HEK293T (cell line): ENCODE measurements around the gene SERPINB6.
"Not testable (repeated sequence)": the region's sequence is repeated elsewhere in the genome, so short reads cannot be mapped to it uniquely, and the experiment has no call there.

ENCODE experiments used
- CTCF ChIA-PET: fragments of 350-600 bp; formaldehyde crosslinking; extraction: SDS; loops from one replicate; lab custom pipeline; 2021; ENCODE audit warnings: antibody characterized with exemption, inconsistent platforms; lab: Yijun Ruan, JAX
- POLR2A ChIA-PET: fragments of 350-600 bp; formaldehyde crosslinking; extraction: SDS; loops from one replicate; lab custom pipeline; 2020; ENCODE audit warnings: antibody characterized with exemption, inconsistent platforms; lab: Yijun Ruan, JAX
- DNase-seq: peaks from one replicate; pipeline ENCODE4 v3.0.0; 2012; ENCODE audit warnings: mixed read lengths; ENCODE audit errors: extremely low spot score
- ARNT ChIP-seq: fragments of 450-650 bp; IDR thresholded peaks from 2 replicates; pipeline ENCODE4 v1.6.1; 2017; ENCODE audit warnings: mild to moderate bottlenecking
- BHLHE40 ChIP-seq: fragments of 450-650 bp; IDR thresholded peaks from 2 replicates; pipeline ENCODE4 v1.6.1; 2016; ENCODE audit warnings: mild to moderate bottlenecking, moderate library complexity, borderline replicate concordance
- CTBP1 ChIP-seq: fragments of 450-650 bp; IDR thresholded peaks from 2 replicates; pipeline ENCODE4 v1.6.1; 2016; ENCODE audit warnings: borderline replicate concordance
- FOXA1 ChIP-seq: fragments of 450-650 bp; IDR thresholded peaks from 2 replicates; pipeline ENCODE4 v1.6.1; 2016; ENCODE audit warnings: mild to moderate bottlenecking
- FOXK2 ChIP-seq: fragments of 450-650 bp; IDR thresholded peaks from 2 replicates; pipeline ENCODE4 v1.6.1; 2016; ENCODE audit warnings: mild to moderate bottlenecking
- FOXM1 ChIP-seq: fragments of 450-650 bp; IDR thresholded peaks from 2 replicates; pipeline ENCODE4 v1.6.1; 2017; ENCODE audit warnings: mild to moderate bottlenecking, borderline replicate concordance
- L3MBTL2 ChIP-seq: fragments of 450-650 bp; conservative IDR thresholded peaks from 2 replicates; pipeline ENCODE4 v1.6.1; 2016; ENCODE audit warnings: mild to moderate bottlenecking
- LEF1 ChIP-seq: fragments of 450-650 bp; IDR thresholded peaks from 2 replicates; pipeline ENCODE4 v1.6.1; 2017; ENCODE audit warnings: mild to moderate bottlenecking, borderline replicate concordance
- NFRKB ChIP-seq: fragments of 450-650 bp; IDR thresholded peaks from 2 replicates; pipeline ENCODE4 v1.6.1; 2016; ENCODE audit warnings: mild to moderate bottlenecking, moderate library complexity
- PKNOX1 ChIP-seq: fragments of 450-650 bp; IDR thresholded peaks from 2 replicates; pipeline ENCODE4 v1.6.1; 2016
- SP1 ChIP-seq: fragments of 450-650 bp; IDR thresholded peaks from 2 replicates; pipeline ENCODE4 v1.6.1; 2017
- SUZ12 ChIP-seq: fragments of 450-650 bp; IDR thresholded peaks from 2 replicates; pipeline ENCODE4 v1.6.1; 2016; ENCODE audit warnings: mild to moderate bottlenecking
- TARDBP ChIP-seq: fragments of 450-650 bp; IDR thresholded peaks from 2 replicates; pipeline ENCODE4 v1.6.1; 2016
- ZNF384 ChIP-seq: fragments of 450-650 bp; IDR thresholded peaks from 2 replicates; pipeline ENCODE4 v1.6.1; 2016

Gene SERPINB6

GRCh38 chr6:3001146-3001772 lies 29.9 kb upstream of the SERPINB6 start:
- ChIA-PET CTCF (interaction anchor here (0.7 to 1.4 kb wide), 8 partner anchors 18 to 252 kb away, joined by 3 to 7 read pairs (median 4); no protein-coding TSS in a partner anchor), POLR2A (interaction anchor here (0.7 to 1.4 kb wide), 5 partner anchors 23 to 62 kb away, joined by 3 to 5 read pairs (median 4); no protein-coding TSS in a partner anchor)
- no peak for DNase-seq
- TF ChIP-seq ZNF384 (no peak), ARNT (no peak), FOXM1 (no peak), FOXA1 (no peak)

- ChIA-PET CTCF (interaction anchor here (0.5 to 1.1 kb wide), 6 partner anchors 28 to 939 kb away, joined by 3 to 4 read pairs (median 4); no protein-coding TSS in a partner anchor), POLR2A (interaction anchor here (0.6 to 1.9 kb wide), 9 partner anchors 10 to 68 kb away, joined by 3 to 17 read pairs (median 4); partner anchors contain the start of gene RIPK1)
- peak; percentile 99 for DNase-seq
- no peak for TF ChIP-seq FOXK2
- no peak for TF ChIP-seq NFRKB
- TF ChIP-seq TARDBP, result no peak
- no peak for TF ChIP-seq BHLHE40
- TF ChIP-seq SUZ12, result no peak
- no peak for TF ChIP-seq LEF1
- peak; percentile 42 for TF ChIP-seq L3MBTL2
Measured at GRCh38 chr6:2999618-3000557, 28.5 kb upstream of the SERPINB6 start, which contains the start of gene NQO2. TSS of gene NQO2 (plus strand) at chr6:2999894. CDS start at chr6:3006553, 6,659 bp downstream.

- no peak for TF ChIP-seq CTBP1
- no peak for TF ChIP-seq FOXK2
- TF ChIP-seq BHLHE40, result no peak
- no peak for TF ChIP-seq NFRKB
- TF ChIP-seq SP1, result no peak
- TF ChIP-seq ZNF384, result no peak
- TF ChIP-seq LEF1, result no peak
- no peak for TF ChIP-seq FOXA1
- TF ChIP-seq TARDBP, result no peak
- no peak for TF ChIP-seq ARNT
- no peak for TF ChIP-seq SUZ12
- no peak for DNase-seq
- ChIA-PET CTCF (interaction anchor here (0.6 to 1.1 kb wide), 4 partner anchors 29 to 143 kb away, joined by 3 to 4 read pairs (median 4); no protein-coding TSS in a partner anchor), POLR2A (interaction anchor here (0.6 to 1.9 kb wide), 8 partner anchors 9 to 69 kb away, joined by 3 to 17 read pairs (median 4); partner anchors contain the start of gene RIPK1)
Measured at GRCh38 chr6:2998998-2999617, 27.7 kb upstream of the SERPINB6 start.

- POLR2A ChIA-PET, result interaction anchor here (1.2 to 1.9 kb wide), 2 partner anchors 9 to 65 kb away, joined by 6 to 17 read pairs; no protein-coding TSS in a partner anchor
- CTCF ChIA-PET, result interaction anchor here (0.7 kb wide), 1 partner anchor 44 kb away, joined by 3 read pairs; no protein-coding TSS in a partner anchor
- not testable (repeated sequence) for DNase-seq
- peak; percentile 71 for TF ChIP-seq PKNOX1
Measured at GRCh38 chr6:2998249-2998997, 27.1 kb upstream of the SERPINB6 start.

- ChIA-PET CTCF (interaction anchor here (0.6 kb wide), 1 partner anchor 1778 kb away, joined by 4 read pairs; no protein-coding TSS in a partner anchor), POLR2A (interaction anchor here (0.6 kb wide), 1 partner anchor 923 kb away, joined by 3 read pairs; no protein-coding TSS in a partner anchor)
- no peak for TF ChIP-seq SP1
Measured at GRCh38 chr6:2993755-2994317, 22.5 kb upstream of the SERPINB6 start.

GRCh38 chr6:2992330-2992979 lies 21.1 kb upstream of the SERPINB6 start:
- ChIA-PET CTCF (interaction anchor here (8.8 kb wide), 1 partner anchor 41 kb away, joined by 64 read pairs; no protein-coding TSS in a partner anchor), POLR2A (no interaction called here)
- DNase-seq, result no peak
- no peak for TF ChIP-seq TARDBP
- TF ChIP-seq BHLHE40, result no peak
- TF ChIP-seq LEF1, result no peak
- no peak for TF ChIP-seq SP1
- TF ChIP-seq FOXA1, result no peak
- TF ChIP-seq ZNF384, result no peak
- TF ChIP-seq PKNOX1, result no peak
- no peak for TF ChIP-seq FOXM1

More at GRCh38 chr6:2993755-2994317, 22.5 kb upstream of the SERPINB6 start:
- DNase-seq, result no peak
